Suppressor macrophage (primary cell): ENCODE measurements around the gene TSPAN13.

Experiments used
- DNase-seq, 4 experiments: peaks; one replicate each; pipeline ENCODE4 v3.0.0-alpha.2; 2020 to 2022

TSPAN13 gene

GRCh38 chr7:16778476-16778875 lies 24.9 kb downstream of the TSPAN13 start:
- no peak for DNase-seq

- DNase-seq = peak in 2 of 4 experiments; percentile 38 to 51
Measured at GRCh38 chr7:16779051-16779450, 25.5 kb downstream of the TSPAN13 start.

DNA sequence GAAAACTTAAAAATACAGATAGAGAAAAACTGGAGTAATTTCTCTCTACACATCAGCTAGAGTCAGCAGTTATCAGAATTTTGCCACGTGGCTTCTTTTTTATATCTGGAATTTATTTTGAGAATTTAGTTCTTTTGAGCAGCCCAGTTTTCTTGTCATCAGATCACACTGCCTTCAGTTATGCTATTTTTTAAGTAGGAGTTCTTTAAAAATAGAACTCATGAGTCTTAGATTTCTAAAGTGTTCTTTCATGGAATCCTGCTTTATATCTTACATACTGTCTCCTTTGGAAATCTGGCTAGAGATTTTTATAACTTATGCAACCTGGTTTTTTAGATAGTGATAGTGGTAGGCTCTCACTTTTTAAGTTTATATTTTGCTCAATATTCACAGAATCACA lies 27.0 kb downstream of the TSPAN13 start:
- no peak for DNase-seq

- no peak for DNase-seq
Measured at GRCh38 chr7:16785321-16785720, 31.8 kb downstream of the TSPAN13 start.

- DNase-seq = no peak
Measured at GRCh38 chr7:16785846-16786245, 32.3 kb downstream of the TSPAN13 start.

DNA sequence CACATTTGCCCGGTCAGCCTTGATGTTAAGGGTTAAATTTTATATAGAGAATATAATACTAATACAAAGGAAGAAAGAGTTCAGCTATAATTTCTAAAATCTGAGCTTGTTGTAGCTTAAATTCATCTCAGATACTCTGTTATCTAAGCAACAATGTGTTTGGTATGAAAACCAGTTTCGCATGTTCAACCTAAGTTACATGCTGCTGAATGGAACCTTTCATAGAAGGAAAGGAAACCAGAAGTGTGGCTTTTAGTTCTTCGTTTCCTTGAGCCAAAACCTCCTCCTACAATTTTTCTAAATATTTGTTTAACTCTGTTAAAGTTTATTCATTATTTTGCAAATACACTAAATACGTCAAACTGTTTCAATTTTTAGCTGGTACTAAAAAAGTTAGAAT lies 32.7 kb downstream of the TSPAN13 start:
- no peak for DNase-seq

- no peak for DNase-seq
Measured at GRCh38 chr7:16787127-16787526, 33.6 kb downstream of the TSPAN13 start.

GRCh38 chr7:16791071-16791470 lies 37.5 kb downstream of the TSPAN13 start:
- no peak for DNase-seq

GRCh38 chr7:16791905-16792698 lies 38.5 kb downstream of the TSPAN13 start:
- DNase-seq = no peak

GRCh38 chr7:16794986-16795385 lies 41.4 kb downstream of the TSPAN13 start:
- DNase-seq = no peak

DNA sequence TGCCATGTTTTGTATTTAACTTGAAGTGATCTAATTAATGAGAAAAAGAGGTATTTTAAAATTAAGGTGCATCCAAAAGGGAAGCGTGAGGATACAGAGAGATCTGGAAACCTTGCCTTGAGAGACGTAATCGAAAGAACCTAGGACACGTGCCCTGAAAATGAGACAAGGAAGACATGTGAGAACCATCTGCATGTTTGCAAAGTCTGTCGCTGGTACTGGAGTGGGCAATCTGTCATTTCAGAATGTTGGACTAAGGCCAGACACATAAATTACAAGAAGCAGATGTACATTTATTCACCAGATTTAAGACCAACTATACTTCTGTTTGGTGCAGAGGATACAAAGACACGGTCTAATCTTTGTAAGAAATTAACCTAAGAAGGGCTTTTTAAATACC lies 42.1 kb downstream of the TSPAN13 start:
- DNase-seq = no peak

- DNase-seq = peak; percentile 29 to 86 (median 62)
Measured at GRCh38 chr7:16801111-16801542, 47.6 kb downstream of the TSPAN13 start.

- DNase-seq = no peak
Measured at GRCh38 chr7:16801579-16801978, 48.0 kb downstream of the TSPAN13 start.

- no peak for DNase-seq
Measured at GRCh38 chr7:16803125-16803524, 49.6 kb downstream of the TSPAN13 start.

- no peak for DNase-seq
Measured at GRCh38 chr7:16803881-16804673, 50.5 kb downstream of the TSPAN13 start.

DNA sequence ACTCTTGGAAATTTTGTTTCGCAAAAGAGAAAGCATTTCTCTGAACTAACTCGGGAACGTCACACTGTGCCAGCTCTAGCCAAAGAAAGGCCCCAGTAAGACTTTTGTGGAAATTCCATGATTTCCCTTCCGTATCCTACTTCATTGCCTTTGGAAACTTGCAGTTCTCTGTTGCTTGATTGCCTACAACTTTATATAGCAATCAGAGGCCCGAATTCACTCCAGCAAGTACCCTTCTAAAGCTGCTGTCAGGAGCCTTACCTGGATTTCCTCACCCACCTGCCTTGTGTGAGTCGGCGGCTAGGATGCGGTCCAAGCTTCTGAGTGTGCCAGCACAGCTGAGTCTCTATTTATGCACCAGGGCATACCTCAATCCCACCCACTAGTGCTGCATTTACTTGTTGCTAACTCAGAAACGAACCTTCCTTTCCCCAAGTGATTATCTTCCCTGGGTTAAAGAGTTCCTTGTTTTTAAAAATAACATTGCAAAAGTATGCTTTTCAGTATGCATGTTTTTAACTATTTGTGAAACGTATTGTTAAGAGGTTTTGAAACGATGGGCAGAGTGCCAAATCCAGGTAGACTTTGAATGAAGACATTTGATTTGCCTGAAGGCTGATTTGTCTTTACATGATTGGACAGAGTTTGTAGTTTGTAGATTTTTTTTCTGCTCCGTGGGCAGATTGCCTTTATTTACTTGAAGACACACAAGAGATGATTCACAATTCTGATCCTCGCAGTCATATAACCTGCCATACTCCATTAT lies 51.3 kb downstream of the TSPAN13 start, which contains the start of gene AGR2:
AGR2 (minus strand) TSS at position 326 of the 766 bp plus-strand sequence. CDS start 3,203 bp downstream, outside the sequence.
- DNase-seq = no peak

GRCh38 chr7:16805441-16805840 lies 51.9 kb downstream of the TSPAN13 start:
- no peak for DNase-seq

DNA sequence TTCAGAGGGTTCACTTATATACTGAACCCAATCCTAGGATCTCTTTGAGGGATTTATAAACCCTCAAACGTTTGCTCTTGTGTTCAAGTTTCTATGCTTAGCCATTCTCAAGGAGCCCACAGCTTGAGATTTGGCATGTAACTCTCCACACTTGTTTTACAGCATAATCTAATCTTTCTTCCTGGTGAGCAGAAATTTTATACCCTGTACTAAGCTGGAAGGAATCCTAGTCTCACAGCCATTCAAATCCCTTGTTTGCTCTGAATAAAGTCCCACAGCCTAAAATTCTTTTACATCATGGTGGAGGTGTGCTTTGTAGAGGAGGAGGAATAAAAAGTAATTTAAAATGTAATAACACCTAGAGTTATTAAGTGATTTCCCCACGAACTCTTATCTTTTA lies 56.6 kb downstream of the TSPAN13 start:
- DNase-seq = no peak

DNA sequence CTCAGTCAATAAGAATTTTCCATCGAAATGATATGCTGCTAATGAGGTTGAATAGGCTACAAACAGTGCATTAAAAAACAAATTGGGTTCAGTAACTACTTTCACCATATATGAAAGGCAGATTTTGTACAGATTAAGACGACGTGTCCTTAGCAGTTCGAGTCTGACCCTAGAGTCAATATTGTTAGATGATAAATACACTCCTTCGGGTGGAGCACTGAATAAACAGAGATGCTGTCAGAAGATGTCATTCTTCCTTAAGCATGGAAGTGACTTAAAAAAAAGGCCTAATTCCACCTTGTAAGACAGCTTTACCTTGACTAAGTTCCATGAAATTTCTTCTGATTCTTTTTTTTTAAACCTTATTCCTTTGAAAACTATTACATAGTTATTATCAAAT lies 57.0 kb downstream of the TSPAN13 start:
- no peak for DNase-seq

DNA sequence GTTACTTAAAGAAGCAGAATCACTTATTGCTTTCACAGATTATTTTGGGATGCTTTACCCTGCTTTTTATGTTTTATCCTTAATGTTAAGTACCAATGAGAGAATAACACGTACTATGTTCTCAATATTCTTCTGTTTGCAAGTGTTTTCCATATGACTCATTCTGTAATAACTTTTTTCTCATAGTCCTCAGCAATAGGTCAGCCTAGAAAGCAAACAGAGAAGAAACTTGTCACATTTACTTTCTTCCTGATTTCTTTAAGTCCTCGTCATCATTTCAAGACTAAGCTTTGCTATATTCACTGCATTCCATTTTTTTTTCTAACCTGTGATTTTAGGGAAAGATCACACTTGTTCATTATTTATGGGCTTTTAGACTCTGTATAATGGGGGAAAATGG lies 58.0 kb downstream of the TSPAN13 start:
- peak in 3 of 4 experiments; percentile 19 to 77 (median 77) for DNase-seq

DNA sequence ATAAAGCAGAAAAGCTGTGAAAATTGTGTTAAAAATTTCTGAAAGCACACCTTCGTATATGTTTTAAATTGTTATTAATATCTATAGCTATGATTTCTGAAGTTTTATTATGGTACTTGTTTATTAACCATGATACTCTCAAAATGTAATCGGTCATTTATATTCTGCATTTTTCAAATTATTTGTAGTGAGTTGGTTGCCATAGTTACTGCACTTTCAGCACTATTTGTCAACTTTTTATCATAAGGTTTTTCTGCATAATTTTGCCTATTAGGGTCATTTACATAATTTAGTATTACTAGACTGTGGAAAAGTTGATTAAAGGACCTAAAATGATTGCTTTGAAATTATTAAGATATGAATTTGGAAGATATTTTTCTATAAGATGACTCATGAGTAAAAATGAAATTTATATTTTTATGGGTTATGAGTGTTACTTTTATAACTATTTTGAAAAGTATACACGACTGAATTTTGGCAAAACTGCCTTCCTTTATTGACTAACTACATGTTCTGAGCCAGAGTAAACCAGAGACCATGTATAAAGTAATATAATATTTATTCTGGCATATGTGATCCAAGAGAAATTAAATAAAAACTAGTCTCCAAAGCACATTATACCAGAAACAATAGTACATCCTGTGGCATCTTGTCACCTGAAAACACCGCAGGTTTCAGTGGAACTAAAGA lies 59.1 kb downstream of the TSPAN13 start:
- no peak for DNase-seq

DNA sequence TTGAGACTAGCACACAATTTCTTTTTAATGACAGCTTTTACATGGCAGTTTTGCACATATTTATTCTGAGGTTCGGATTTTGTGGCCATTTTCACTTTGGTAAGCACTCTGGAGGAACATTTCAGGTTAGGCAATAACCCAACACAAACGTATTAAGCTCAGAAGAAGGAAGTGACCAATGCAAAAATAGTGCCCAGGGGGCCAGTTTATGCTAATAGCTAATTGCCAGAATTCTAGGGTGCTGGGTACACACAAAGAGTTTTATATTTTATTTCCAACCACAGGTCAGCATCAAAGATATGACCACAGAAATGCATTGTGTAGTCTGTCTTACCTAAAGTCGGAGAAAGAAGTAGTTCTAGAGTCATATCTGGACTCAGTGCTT lies 59.7 kb downstream of the TSPAN13 start:
- DNase-seq = peak; percentile 59 to 81 (median 70)
